Stimulated activated CD4-positive, alpha-beta T cell treated with anti-CD3 and anti-CD28 coated beads, TNF-alpha, amount 100 ng/mL, for 1 hour (primary cell): ENCODE data around the gene LRRN4CL.
A peak's percentile ranks its signal among the peaks of the same experiment; 100 is the strongest.
"Not testable (repeated sequence)": the region's sequence is repeated elsewhere in the genome, so short reads cannot be mapped to it uniquely, and the experiment has no call there.

Experiments used
- DNase-seq, 3 donors: peaks; one replicate each; pipeline ENCODE4 v3.0.0-alpha.2; 2020; ENCODE audit warnings: low read depth in 3 of 3, low spot score in 1 of 3

Gene LRRN4CL

DNA sequence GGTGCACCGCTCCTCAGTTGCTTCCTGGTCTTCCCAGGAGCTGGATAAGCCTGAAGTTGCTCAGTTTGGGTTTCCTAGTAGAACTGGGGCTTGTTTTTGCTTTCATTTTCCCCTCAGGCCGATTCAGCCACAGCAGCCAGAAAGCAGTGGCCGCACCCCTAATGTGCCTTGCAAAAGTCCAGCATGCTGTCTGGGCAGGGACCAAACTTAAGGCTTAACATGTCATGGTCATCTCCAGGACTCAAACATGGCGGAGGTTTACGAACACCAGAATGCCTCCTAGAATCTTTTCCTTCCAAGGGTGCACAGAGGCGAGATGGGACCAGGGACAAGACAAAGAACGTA lies 20.6 kb upstream of the LRRN4CL start:
- DNase-seq: no peak

DNA sequence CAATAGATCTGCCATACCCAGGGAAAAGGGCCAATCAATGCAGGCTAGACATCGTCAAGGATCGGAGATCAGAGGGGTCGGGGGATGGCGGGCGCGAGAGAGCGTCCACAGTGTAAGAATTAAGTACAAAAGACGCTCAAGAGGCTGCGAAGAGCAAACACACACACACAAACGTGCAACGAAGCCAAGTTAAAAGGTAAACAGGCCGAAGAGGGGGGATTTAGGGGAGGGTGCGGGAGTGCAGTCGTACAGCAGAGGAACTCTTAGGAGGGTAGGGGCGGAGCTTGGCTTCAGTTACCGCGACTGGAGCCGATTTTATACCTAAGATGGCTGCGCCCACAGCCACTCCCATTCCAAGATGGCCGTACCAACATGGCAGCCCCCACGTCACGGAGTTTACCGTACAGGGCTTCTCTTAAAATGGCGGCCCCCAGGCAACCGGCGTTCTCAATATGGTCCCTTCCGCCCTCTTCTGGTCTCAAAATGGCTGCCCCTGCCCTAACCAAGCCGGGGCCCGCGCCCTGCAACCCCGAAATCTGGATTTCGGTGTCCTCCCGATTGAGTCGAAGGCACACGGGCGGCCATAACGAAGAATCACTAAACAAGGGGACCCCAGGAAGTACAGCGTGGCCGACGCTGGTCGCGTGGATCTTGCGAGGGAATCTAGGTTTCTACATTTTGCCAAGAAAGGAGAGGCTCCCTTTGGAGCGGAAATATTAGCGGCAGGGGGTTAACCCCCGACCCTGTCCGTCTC lies 20.1 kb upstream of the LRRN4CL start:
- peak; percentile 85 to 95 (median 93) for DNase-seq

- no peak for DNase-seq
Observed at GRCh38 chr11:62708793-62709192, 19.5 kb upstream of the LRRN4CL start.

GRCh38 chr11:62708392-62708791 lies 19.1 kb upstream of the LRRN4CL start:
- DNase-seq: no peak

- no peak for DNase-seq
Observed at GRCh38 chr11:62707277-62707861, 18.0 kb upstream of the LRRN4CL start, which contains the start of the genes BSCL2 and GNG3. Gene BSCL2, minus strand, starts transcription at chr11:62707424. Its CDS starts 229 bp downstream, at chr11:62707195. Gene GNG3, plus strand, starts transcription at chr11:62707676. Its CDS starts 620 bp downstream, at chr11:62708296.

DNA sequence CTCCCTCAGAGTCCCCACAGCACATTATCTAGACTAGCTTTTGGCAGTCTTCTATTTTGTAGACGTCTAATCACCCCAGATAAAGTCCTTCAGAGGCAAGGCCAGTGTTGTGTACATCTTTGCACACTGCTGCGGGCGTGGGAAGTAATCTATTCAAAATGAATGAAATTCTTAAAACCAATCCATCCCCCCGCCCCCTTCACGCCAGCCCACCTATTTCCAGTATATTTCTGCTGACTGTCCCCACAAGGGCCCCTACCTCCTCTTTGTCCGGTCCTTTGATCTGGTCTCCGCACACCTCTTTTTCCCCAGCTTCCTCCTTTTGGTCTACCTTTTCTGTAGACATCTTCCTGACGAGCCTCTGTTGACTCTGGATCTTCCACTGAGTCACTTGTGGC lies 17.5 kb upstream of the LRRN4CL start:
- no peak for DNase-seq

DNA sequence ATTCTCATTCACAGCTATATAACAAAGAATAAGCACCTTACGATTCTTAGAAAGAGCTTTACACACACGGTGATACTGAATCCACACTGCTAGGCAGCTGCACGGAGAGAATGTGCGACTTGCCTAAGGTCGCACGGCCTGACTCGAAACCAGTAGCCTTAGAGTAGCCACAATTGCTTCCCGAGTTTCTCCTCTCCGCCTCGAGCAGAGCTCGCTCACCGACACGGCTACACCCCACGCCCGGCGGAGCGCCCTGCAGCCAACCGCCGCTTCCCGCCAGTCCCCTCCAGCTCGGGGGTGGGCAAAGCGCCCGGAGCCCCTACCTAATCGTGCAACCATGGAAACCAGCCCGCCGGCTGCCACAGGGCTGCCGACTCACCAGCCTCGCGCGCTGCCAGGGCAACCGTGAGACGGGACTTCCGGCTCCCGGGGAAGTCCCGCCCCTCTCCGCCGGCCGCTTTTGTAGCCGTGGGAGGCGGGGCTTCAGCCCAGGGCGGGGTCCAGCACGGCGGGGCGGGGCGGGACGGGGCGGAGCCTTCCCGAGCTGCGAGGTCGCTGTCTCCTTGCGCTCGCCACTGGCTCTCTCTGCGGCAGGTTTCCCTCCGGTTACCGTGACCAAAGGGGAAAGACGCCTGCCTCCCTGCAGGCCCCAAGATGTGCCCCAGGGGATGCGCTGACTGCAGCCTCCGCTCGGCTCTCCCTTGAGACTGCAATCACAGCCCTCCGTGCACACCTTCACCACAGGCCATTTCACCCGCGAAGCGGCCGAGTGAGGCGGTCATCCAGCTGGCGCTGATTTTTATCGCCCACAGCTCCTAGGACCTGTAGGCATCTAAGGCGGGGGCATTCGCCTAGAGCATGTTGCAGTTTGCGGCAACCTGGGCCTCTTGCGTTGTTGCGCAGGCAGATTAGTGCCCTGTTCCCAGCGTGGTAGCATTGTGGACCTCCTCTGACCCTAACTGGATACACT lies 16.8 kb upstream of the LRRN4CL start:
- DNase-seq: peak; percentile 88 to 93 (median 91)

DNA sequence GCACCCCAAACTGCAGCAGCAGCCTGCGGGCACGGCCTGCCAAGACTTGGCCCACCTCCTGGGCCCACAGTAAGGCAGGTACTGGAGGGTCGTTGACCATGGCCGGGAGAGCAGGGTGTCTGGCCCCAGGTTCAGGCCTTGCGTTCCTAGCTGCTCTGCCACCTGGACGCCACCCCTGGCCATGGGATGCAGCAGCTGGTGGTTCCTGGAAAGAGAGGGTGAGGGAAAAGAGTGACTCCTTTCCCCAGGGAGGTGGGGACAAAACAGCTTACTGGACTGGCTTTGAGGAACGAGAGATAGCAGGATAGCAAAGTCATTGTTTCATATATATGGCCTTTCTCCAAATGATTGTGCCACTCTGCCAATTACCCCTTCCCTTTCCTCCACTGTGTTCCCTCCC lies 16.1 kb upstream of the LRRN4CL start:
- no peak for DNase-seq

- not testable (repeated sequence) for DNase-seq
Observed at GRCh38 chr11:62703921-62704320, 14.6 kb upstream of the LRRN4CL start.

GRCh38 chr11:62702246-62702645 lies 12.9 kb upstream of the LRRN4CL start:
- no peak for DNase-seq

- peak; percentile 42 to 63 (median 59) for DNase-seq
Observed at GRCh38 chr11:62694455-62695167, 5.3 kb upstream of the LRRN4CL start.

- DNase-seq: not testable (repeated sequence)
Observed at GRCh38 chr11:62693624-62694023, 4.3 kb upstream of the LRRN4CL start.

- DNase-seq: no peak
Observed at GRCh38 chr11:62688491-62688890, 839 bp downstream of the LRRN4CL start.

DNA sequence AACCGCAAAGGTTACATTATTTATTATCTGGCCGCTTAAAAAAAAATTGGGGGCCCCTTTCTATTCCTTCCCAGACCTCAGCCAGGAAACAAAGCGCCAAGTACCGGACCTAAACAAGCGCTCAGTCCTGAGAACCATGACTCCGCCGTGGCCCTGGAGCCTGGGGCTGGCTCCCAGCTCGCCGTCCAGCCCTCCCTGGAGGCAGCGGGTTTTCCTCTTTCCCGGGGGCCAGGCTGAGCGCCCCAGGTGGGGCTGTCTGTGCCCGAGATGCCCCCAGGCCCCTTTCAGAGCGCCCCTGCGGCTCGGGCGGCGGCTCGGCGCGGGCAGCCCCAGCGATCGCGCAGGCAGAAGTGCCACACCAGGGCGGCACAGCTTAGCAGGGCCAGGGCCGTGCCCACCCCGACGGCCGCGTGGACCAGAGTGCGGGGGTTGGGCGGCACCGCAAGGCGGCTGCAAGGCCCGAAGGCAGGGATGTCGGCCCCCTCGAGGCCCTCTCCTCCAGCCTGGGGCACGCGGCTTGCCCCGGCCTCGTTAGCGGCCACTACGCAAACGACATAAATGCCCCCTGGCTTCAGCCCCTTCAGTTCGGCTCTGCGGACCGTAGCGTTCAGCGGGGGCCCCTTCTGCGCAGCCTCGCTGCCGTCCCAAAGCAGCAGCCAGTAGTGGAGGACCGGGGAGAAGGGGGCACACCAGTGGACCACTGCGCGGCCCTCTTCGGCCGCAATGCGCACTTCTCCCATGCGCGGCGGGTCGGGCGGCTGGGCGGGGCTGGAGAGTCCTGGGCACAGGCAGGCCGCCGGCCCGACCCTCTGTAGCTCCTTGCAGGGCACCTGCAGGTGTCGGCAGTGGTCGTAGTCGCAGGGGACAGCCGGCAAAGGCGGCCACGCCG lies 1.6 kb downstream of the LRRN4CL start:
- no peak for DNase-seq

- no peak for DNase-seq
Observed at GRCh38 chr11:62682518-62682917, 6.8 kb downstream of the LRRN4CL start.

GRCh38 chr11:62680825-62681240 lies 8.5 kb downstream of the LRRN4CL start:
- DNase-seq: no peak

- DNase-seq: peak in 2 of 3 donors; percentile 57 to 66
Observed at GRCh38 chr11:62678770-62679696, 10.3 kb downstream of the LRRN4CL start, which contains the start of gene UBXN1. Gene UBXN1, minus strand, starts transcription at chr11:62679073. Its CDS starts 150 bp downstream, at chr11:62678923.

DNA sequence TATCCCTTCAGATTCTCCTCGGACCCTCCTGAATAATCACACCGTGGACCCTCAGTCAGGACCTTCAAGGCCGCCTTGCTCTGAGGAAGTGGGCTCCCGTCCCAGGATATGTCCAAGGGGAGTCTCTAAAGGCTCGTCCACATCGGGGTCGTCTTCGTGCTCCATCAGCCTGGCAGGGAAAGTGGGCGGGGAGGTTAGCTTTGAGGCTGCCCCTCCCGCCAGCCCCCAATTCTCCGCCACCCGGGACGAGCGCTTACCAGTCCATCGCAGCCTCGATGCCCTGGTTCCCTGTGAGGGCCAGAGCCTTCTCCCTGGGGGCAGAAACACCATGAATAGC lies 10.9 kb downstream of the LRRN4CL start:
- no peak for DNase-seq

DNA sequence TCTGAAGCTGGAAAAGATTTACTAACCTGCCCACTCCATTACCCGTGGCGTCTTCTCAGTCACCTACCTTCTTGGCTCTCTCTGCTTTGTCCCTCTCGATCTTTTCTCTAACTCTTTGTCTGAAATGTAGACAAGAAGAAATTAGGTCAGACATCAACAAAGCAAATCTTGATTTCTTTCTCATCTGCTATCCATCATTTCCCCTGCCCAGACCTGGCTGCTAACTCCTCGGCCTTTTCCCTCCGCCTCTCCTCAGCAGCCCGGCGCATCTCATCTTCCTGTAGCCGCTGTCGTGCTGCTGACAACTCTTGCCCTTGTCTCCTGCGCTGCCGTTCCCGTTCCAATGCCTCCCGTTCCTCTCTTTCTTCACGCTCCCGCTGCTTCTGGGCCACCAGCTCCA lies 11.6 kb downstream of the LRRN4CL start:
- no peak for DNase-seq
